Fibroblast of lung (primary cell): ENCODE data around the gene DLGAP1. TPM values are rescaled to one million over a fixed set of nuclear protein-coding genes. Genes with fewer than 3 reads are reported as not detected.
A peak's percentile ranks its signal among the peaks of the same experiment; 100 is the strongest.

Experiments used
- DNase-seq, 2 donors: peaks; one replicate each; pipeline versions ENCODE4 v3.0.0 to v3.0.0-alpha.2; 2010; ENCODE audit warnings: low read depth in 2 of 2
- H2AFZ ChIP-seq: 2 replicates; pipeline ENCODE4 v1.5.1; 2012; ENCODE audit warnings: low read length, control low read depth, inconsistent platforms
- H3K27ac ChIP-seq: 2 replicates; pipeline ENCODE4 v1.5.1; 2011; ENCODE audit warnings: low read length, control low read depth; ENCODE audit not compliant: insufficient read depth
- H3K27me3 ChIP-seq: 2 replicates; pipeline ENCODE4 v1.5.1; 2011; ENCODE audit warnings: mild to moderate bottlenecking, low read length; ENCODE audit not compliant: control insufficient read depth, insufficient read depth
- H3K36me3 ChIP-seq: 2 replicates; pipeline ENCODE4 v1.5.1; 2011; ENCODE audit warnings: low read length; ENCODE audit not compliant: control insufficient read depth, insufficient read depth
- H3K4me1 ChIP-seq: 2 replicates; pipeline ENCODE4 v1.5.1; 2011; ENCODE audit warnings: low read length; ENCODE audit not compliant: control insufficient read depth, insufficient read depth; ENCODE audit errors: extremely low read depth
- H3K4me2 ChIP-seq: 2 replicates; pipeline ENCODE4 v1.5.1; 2011; ENCODE audit warnings: low read length, control low read depth; ENCODE audit not compliant: insufficient read depth; ENCODE audit errors: extremely low read depth
- H3K4me3 ChIP-seq, 4 experiments: fragments of 200-600 bp in 1 of 4; sonication (generic) in 1 of 4; replicated peaks in 1 of 4; 2 replicates each; pipeline ENCODE4 v1.5.1; 2011 to 2016; ENCODE audit warnings: low read length in 4 of 4, low read depth in 3 of 4, mild to moderate bottlenecking in 3 of 4, control low read depth in 2 of 4, inconsistent platforms in 1 of 4, mixed read lengths in 1 of 4; ENCODE audit not compliant: insufficient read depth in 1 of 4; ENCODE audit errors: control extremely low read depth in 1 of 4
- H3K79me2 ChIP-seq: 2 replicates; pipeline ENCODE4 v1.5.1; 2012; ENCODE audit warnings: mild to moderate bottlenecking, low read length, inconsistent platforms; ENCODE audit not compliant: control insufficient read depth, insufficient read depth
- H3K9ac ChIP-seq: 2 replicates; pipeline ENCODE4 v1.5.1; 2011; ENCODE audit warnings: mild to moderate bottlenecking, low read length, control low read depth; ENCODE audit not compliant: insufficient read depth
- H3K9me3 ChIP-seq: 2 replicates; pipeline ENCODE4 v1.5.1; 2012; ENCODE audit warnings: low read depth, low read length; ENCODE audit not compliant: control insufficient read depth, insufficient read depth
- H4K20me1 ChIP-seq: 2 replicates; pipeline ENCODE4 v1.5.1; 2011; ENCODE audit warnings: low read length; ENCODE audit not compliant: control insufficient read depth, insufficient read depth; ENCODE audit errors: extremely low read depth
- CTCF ChIP-seq, 2 donors: IDR thresholded peaks in 1 of 2; conservative IDR thresholded peaks in 1 of 2; 1 replicate in 1 of 2; 2 replicates in 1 of 2; pipeline ENCODE4 v1.5.1; 2011 to 2012; ENCODE audit warnings: low read length in 2 of 2, control low read depth in 1 of 2, inconsistent platforms in 1 of 2, low read depth in 1 of 2, mild to moderate bottlenecking in 1 of 2
- EZH2 ChIP-seq: IDR thresholded peaks from 2 replicates; pipeline ENCODE4 v1.5.1; 2012; ENCODE audit warnings: low read length, control low read depth, mild to moderate bottlenecking; ENCODE audit errors: missing control alignments
- polyA plus RNA-seq, 2 donors: library from polyadenylated mRNA; depleted of rRNA in 1 of 2; stranded (reverse) in 1 of 2; unstranded in 1 of 2; fragments of >200 nt; gene quantifications; 2 replicates each; pipeline ENCODE4 v1.2.1, GENCODE V29; 2011 to 2012; ENCODE audit warnings: missing spikeins in 1 of 2
- total RNA-seq: library from RNA; depleted of rRNA; stranded (reverse); fragments of >200 nt; gene quantifications from 2 replicates; pipeline ENCODE4 v1.2.1, GENCODE V29; 2014

Gene DLGAP1
- total and polyA plus RNA-seq, 2 donors (not counting 1 experiment from before 2014, with no cell fraction given) = 0.16 to 0.17 TPM

- H3K4me3 ChIP-seq = no peak overlapping the region
- no peaks in the 10 kb centered on the region for H4K20me1 ChIP-seq
- no peaks in the 10 kb centered on the region for H3K36me3 ChIP-seq
- no peaks in the 10 kb centered on the region for H3K79me2 ChIP-seq
- H3K9me3 ChIP-seq = no peaks in the 10 kb centered on the region
- TF ChIP-seq CTCF (conservative IDR thresholded peaks at IDR 0.05 in 1 of 2, IDR thresholded peaks at IDR 0.05 in 1 of 2; ENCODE audit: low read depth in 1 of 2, low read length in 2 of 2) = no peak
- no peak for TF ChIP-seq EZH2
- no peaks in the 10 kb centered on the region for H3K27me3 ChIP-seq
- H2AFZ ChIP-seq = no peak overlapping the region
- H3K27ac ChIP-seq = no peak overlapping the region
- no peak overlapping the region for H3K9ac ChIP-seq
- no peaks in the 10 kb centered on the region for H3K4me1 ChIP-seq
- no peak overlapping the region for H3K4me2 ChIP-seq
- DNase-seq = no peak
Measured at GRCh38 chr18:3530807-3531206, 924.3 kb downstream of the DLGAP1 start.

GRCh38 chr18:3529601-3530000 lies 925.5 kb downstream of the DLGAP1 start:
- no peaks in the 10 kb centered on the region for H4K20me1 ChIP-seq
- no peak overlapping the region for H3K9ac ChIP-seq
- H3K9me3 ChIP-seq = no peaks in the 10 kb centered on the region
- H3K36me3 ChIP-seq = no peaks in the 10 kb centered on the region
- H3K4me3 ChIP-seq = no peak overlapping the region
- no peak overlapping the region for H3K4me2 ChIP-seq
- no peaks in the 10 kb centered on the region for H3K79me2 ChIP-seq
- H3K4me1 ChIP-seq = no peaks in the 10 kb centered on the region
- TF ChIP-seq EZH2 (no peak), CTCF (conservative IDR thresholded peaks at IDR 0.05 in 1 of 2, IDR thresholded peaks at IDR 0.05 in 1 of 2; ENCODE audit: low read depth in 1 of 2, low read length in 2 of 2) (no peak)
- H2AFZ ChIP-seq = no peak overlapping the region
- H3K27ac ChIP-seq = no peak overlapping the region
- peak in 1 of 2 donors; percentile 27 for DNase-seq
- no peaks in the 10 kb centered on the region for H3K27me3 ChIP-seq

- no peak for DNase-seq
- TF ChIP-seq CTCF (conservative IDR thresholded peaks at IDR 0.05 in 1 of 2, IDR thresholded peaks at IDR 0.05 in 1 of 2; ENCODE audit: low read depth in 1 of 2, low read length in 2 of 2) (no peak), EZH2 (no peak)
- no peak overlapping the region for H3K4me3 ChIP-seq
- no peak overlapping the region for H3K27ac ChIP-seq
- H3K36me3 ChIP-seq = no peaks in the 10 kb centered on the region
- no peak overlapping the region for H3K9ac ChIP-seq
- no peaks in the 10 kb centered on the region for H3K79me2 ChIP-seq
- H2AFZ ChIP-seq = no peak overlapping the region
- no peaks in the 10 kb centered on the region for H4K20me1 ChIP-seq
- H3K4me1 ChIP-seq = no peaks in the 10 kb centered on the region
- H3K4me2 ChIP-seq = no peak overlapping the region
- no peaks in the 10 kb centered on the region for H3K9me3 ChIP-seq
- no peaks in the 10 kb centered on the region for H3K27me3 ChIP-seq
Measured at GRCh38 chr18:3529077-3529476, 926.0 kb downstream of the DLGAP1 start.
